Measurements from ENCODE around the gene MSI2. TPM values are rescaled to one million over a fixed set of nuclear protein-coding genes. Genes with fewer than 3 reads are reported as not detected.
A peak's percentile ranks its signal among the peaks of the same experiment; 100 is the strongest.

Gene MSI2
- total and polyA plus RNA-seq, 7 donors: 37.6 to 133 (median 87.1) TPM

- intact Hi-C loops (cut with DNase I): no loop called here
- no peaks in the 10 kb centered on the region for H3K27me3 ChIP-seq (ENCODE audit: insufficient read depth in 3 of 3, low read length in 2 of 3)
- H3K36me3 ChIP-seq (ENCODE audit: insufficient read depth in 1 of 2, low read depth in 1 of 2): no peaks in the 10 kb centered on the region
- DNase-seq: no peak
- H3K9me3 ChIP-seq: no peaks in the 10 kb centered on the region
- peak overlapping the region; percentile 85 for H3K27ac ChIP-seq
- no peak overlapping the region for H3K4me3 ChIP-seq
- TF ChIP-seq CTCF (IDR thresholded peaks at IDR 0.05): no peak
- 65 to 68% (median 67%) methylated on average over 12 of the region's 12 CpGs for WGBS, 3 donors
- ATAC-seq: no peak
- H3K4me1 ChIP-seq: peaks cover 59% of the 10 kb centered on the region
These were observed 297.2 kb downstream of the MSI2 start for GRCh38 chr17:57553526-57553925.

DNA sequence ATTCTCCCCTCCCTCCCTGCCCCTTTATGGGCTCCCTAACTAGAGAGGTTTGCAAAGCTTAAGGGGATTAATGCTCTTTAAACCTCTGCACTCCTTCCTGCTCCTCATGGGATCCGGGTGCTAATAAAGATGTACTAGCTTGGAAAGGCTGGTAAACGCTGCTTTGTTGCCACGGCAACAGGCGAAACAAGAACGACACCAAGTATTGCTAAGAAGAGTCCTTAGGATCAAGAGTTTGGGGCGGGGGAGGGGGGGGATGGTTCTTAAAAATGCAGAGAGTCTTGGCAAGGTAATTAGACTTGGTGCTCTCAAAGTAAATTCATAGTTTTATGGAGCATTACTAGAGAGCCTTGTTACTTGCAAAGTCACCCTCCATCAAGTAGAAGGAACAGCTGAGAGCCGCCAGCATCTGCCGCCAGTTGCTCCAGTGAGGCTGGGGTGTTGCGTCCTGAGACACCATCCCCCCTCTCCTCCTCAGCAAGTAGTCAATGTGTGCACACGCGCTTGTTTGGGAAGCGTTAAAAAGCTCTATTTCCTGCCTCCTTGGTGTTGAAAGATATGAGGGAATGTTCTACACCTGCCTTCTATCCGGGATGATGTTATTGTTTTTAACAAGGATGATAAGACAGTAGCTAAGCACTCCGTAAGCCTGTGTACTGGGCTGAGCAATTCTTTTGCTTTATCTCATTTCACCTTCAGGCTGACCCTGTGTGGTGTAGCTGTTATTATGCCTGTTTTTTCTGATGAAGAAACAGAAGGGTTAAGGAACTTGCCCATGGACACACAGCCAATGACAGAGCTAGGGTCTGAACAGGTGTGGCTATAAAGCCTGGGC is 297.9 kb downstream of the MSI2 start:
- H3K36me3 ChIP-seq (ENCODE audit: insufficient read depth in 1 of 2, low read depth in 1 of 2): no peaks in the 10 kb centered on the region
- 51 to 63% (median 53%) methylated on average over 14 of the region's 14 CpGs for WGBS, 3 donors
- peak overlapping the region; percentile 28 for H3K4me3 ChIP-seq
- peaks cover 59% of the 10 kb centered on the region for H3K4me1 ChIP-seq
- H3K27me3 ChIP-seq (ENCODE audit: insufficient read depth in 3 of 3, low read length in 2 of 3): no peaks in the 10 kb centered on the region
- intact Hi-C loops (cut with DNase I): no loop called here
- peak overlapping the region; percentile 85 for H3K27ac ChIP-seq
- H3K9me3 ChIP-seq: no peaks in the 10 kb centered on the region
- ATAC-seq (peak in 3 of 4 donors; percentile 4 to 39 (median 20)), DNase-seq (no peak)
- TF ChIP-seq CTCF (IDR thresholded peaks at IDR 0.05): no peak

- Histone ChIP-seq H3K36me3 (ENCODE audit: insufficient read depth in 1 of 2, low read depth in 1 of 2) (no peaks in the 10 kb centered on the region), H3K4me1 (peaks cover 59% of the 10 kb centered on the region), H3K9me3 (no peaks in the 10 kb centered on the region), H3K4me3 (peak overlapping the region; percentile 28), H3K27ac (peak overlapping the region; percentile 85), H3K27me3 (ENCODE audit: insufficient read depth in 3 of 3, low read length in 2 of 3) (no peaks in the 10 kb centered on the region)
- WGBS, 3 donors: 52 to 85% (median 55%) methylated on average over 16 of the region's 16 CpGs
- DNase-seq (no peak), ATAC-seq (peak; percentile 70 to 81 (median 78))
- intact Hi-C loops (cut with DNase I): no loop called here
- no peak for TF ChIP-seq CTCF (IDR thresholded peaks at IDR 0.05)
These were observed 298.7 kb downstream of the MSI2 start for GRCh38 chr17:57554826-57555635.

DNA sequence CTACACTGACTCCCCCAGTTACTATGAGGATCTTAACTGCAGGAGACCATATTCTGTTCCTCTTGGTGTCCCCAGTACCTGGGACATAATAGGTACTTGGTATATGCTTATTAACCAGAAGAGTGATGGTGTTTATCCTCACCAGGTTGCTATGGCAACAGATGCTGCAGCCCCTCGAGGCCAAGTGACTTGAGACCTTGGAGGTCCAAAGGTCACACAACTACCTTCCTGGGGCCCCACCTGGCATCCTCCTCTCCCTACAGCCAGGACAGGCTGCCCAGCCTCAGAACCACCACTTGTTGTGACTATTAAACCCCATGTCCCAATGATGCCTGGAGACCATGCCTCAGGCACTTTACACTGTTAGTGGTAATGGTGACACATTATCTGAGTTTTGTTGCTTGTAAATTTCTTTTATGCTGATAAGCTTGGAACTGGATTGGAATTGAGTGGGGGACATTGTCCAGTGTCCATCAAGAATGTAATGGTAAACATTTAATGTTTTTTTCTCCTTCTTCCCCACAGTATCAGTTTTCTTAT is 299.4 kb downstream of the MSI2 start:
- 53 to 57% (median 54%) methylated on average over 1 of the region's 1 CpG for WGBS, 3 donors
- Histone ChIP-seq H3K9me3 (no peaks in the 10 kb centered on the region), H3K27me3 (ENCODE audit: insufficient read depth in 3 of 3, low read length in 2 of 3) (no peaks in the 10 kb centered on the region), H3K36me3 (ENCODE audit: insufficient read depth in 1 of 2, low read depth in 1 of 2) (no peaks in the 10 kb centered on the region), H3K4me1 (peaks cover 59% of the 10 kb centered on the region), H3K4me3 (no peak overlapping the region), H3K27ac (peak overlapping the region; percentile 85)
- intact Hi-C loops (cut with DNase I): no loop called here
- ATAC-seq: no peak
- no peak for DNase-seq
- no peak for TF ChIP-seq CTCF (IDR thresholded peaks at IDR 0.05)

Data from psoas muscle (tissue), 8 donors.